HUES64 (cell line): ENCODE results near the gene VIT.

ENCODE experiments used
- H3K27ac ChIP-seq: 2 replicates; pipeline ENCODE4 v1.7.0; 2013; ENCODE audit warnings: low read depth, low read length, inconsistent platforms
- H3K27me3 ChIP-seq: 2 replicates; pipeline ENCODE4 v1.6.1; 2013; ENCODE audit warnings: mild to moderate bottlenecking, low read length; ENCODE audit not compliant: insufficient read depth
- H3K36me3 ChIP-seq: 2 replicates; pipeline ENCODE4 v1.6.1; 2013; ENCODE audit warnings: mild to moderate bottlenecking, low read length; ENCODE audit not compliant: insufficient read depth
- H3K4me1 ChIP-seq: 2 replicates; pipeline ENCODE4 v1.6.1; 2013; ENCODE audit warnings: mild to moderate bottlenecking, low read length, moderate library complexity; ENCODE audit not compliant: insufficient read depth
- H3K4me3 ChIP-seq: 2 replicates; pipeline ENCODE4 v1.5.1; 2013; ENCODE audit warnings: mild to moderate bottlenecking, low read length, moderate library complexity
- H3K9ac ChIP-seq: 2 replicates; pipeline ENCODE4 v1.6.1; 2013; ENCODE audit warnings: mild to moderate bottlenecking, low read depth, low read length
- H3K9me3 ChIP-seq: 2 replicates; pipeline ENCODE4 v1.6.1; 2013; ENCODE audit warnings: low read depth, low read length; ENCODE audit not compliant: insufficient read depth
- WGBS: fragments of 150-250, 120-280 bp; methylation state at CpG from one replicate; pipeline ENCODE4 v1.1.7; 2013; ENCODE audit warnings: missing lambda C conversion rate; 5-methylcytosine and 5-hydroxymethylcytosine counted together

VIT gene

DNA sequence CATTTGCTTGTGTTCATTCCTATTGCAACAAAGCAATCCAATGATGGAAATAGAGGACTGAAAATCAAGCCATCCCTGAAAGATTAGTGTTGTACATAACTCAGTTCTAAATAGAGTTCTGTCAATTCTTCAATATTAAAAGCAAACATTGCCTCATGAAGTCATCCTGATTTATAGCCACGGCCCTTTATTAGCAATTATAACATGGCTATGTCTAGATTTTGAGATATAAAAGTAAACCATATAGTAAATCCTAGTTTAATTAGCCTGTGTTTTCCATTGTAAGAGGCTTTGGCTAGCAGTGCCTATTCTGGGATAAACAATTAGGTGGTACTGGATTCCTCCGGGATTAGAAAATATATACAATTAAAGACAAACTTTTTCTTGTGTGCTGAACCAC, 33.2 kb upstream of the VIT start:
- H3K4me1 ChIP-seq, result peaks cover 12% of the 10 kb centered on the region
- no peak overlapping the region for H3K4me3 ChIP-seq
- 100% methylated on average over 1 of the region's 2 CpGs for WGBS
- H3K9me3 ChIP-seq, result 0 out of 2 replicates have a peak, but pooled peaks cover 6% of the 10 kb centered on the region
- no peaks in the 10 kb centered on the region for H3K36me3 ChIP-seq
- H3K27me3 ChIP-seq, result no peaks in the 10 kb centered on the region
- no peak overlapping the region for H3K9ac ChIP-seq
- H3K27ac ChIP-seq, result no peak overlapping the region

DNA sequence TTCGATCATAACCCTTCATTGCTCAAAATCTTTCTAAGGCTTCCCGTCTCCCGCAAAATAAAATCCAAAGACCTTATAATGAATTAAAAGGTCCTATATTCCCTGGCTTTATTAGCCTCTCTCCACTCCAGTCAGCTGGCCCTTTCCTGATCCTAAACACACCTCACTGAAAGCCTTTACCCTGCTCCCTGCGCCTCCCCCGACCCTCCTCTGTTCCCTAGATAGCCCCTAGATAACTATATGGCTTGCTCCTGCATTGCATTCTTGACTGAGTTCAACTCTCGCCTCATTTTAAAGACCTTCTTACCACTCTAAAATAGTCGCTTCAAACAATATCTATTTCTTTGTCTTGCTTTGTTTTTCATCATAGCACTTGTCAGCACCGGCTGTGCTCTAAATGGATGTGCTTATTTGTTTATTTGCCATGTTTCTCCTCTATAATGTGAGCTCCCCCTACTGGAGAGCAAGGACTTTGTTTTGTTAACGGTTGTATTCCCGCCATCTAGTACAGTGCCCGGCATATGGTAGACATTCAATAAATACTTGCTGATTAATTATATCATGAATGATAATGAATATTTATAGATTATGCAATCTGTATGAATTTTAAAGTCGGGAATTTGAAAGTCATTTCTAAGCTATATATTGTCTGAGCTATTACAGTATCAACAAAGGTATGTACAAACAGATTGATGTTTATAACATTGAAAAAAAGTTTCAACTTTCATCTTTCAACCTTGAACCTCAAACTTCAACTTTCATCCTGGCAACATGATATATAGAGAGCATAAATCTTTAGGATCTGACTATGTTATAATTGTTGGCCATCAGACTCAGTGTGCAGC, 32.4 kb upstream of the VIT start:
- Histone ChIP-seq H3K27me3 (no peaks in the 10 kb centered on the region), H3K4me1 (peaks cover 13% of the 10 kb centered on the region), H3K9me3 (0 out of 2 replicates have a peak, but pooled peaks cover 6% of the 10 kb centered on the region), H3K4me3 (peak overlapping the region; percentile 36), H3K9ac (no peak overlapping the region), H3K27ac (no peak overlapping the region), H3K36me3 (no peaks in the 10 kb centered on the region)
- WGBS, result 56% methylated on average over 8 of the region's 12 CpGs

DNA sequence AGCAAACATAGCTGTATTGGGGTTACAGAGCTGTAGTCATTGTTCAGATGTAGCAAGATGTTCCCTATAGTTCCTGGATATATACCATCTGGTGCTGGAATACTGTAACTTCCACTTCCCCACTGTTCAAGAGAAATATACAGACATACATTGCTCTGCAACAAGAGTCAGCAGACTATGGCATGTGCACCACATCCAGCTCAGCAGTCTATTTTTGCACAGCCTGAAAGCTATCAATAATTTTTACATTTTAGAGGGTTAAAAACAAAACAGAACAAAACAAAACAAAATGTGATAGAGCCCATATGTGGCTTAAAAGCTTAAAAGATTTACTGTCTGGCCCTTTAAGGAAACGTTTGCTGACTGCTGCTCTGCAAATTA, 31.8 kb upstream of the VIT start:
- Histone ChIP-seq H3K9ac (no peak overlapping the region), H3K27me3 (no peaks in the 10 kb centered on the region), H3K4me3 (no peak overlapping the region), H3K9me3 (0 out of 2 replicates have a peak, but pooled peaks cover 6% of the 10 kb centered on the region), H3K4me1 (peaks cover 13% of the 10 kb centered on the region), H3K27ac (no peak overlapping the region), H3K36me3 (no peaks in the 10 kb centered on the region)
- WGBS, result 84% methylated on average over 1 of the region's 1 CpG

DNA sequence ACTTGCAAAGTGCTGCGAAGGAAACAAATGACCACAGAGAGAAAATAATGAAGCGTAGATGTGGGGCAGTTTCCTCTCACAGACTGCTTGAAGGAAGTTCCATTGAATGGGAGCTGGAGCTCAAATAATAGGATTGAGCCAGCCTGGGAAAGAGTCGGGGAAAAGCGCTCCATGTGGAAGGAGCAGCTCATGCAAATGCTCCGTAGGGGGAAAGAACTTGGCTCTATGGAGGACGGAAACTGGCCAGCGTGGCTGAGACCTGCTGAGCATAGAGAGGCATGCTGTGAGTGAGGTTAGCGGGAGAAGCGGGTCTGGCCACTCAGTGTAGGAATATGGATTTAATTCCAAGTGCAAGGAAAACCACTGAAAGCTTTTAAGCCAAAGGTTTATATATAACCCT, 28.6 kb upstream of the VIT start:
- no peak overlapping the region for H3K27ac ChIP-seq
- no peak overlapping the region for H3K4me3 ChIP-seq
- H3K9ac ChIP-seq, result no peak overlapping the region
- no peaks in the 10 kb centered on the region for H3K36me3 ChIP-seq
- peaks cover 13% of the 10 kb centered on the region for H3K4me1 ChIP-seq
- no peaks in the 10 kb centered on the region for H3K9me3 ChIP-seq
- 31% methylated on average over 9 of the region's 9 CpGs for WGBS
- H3K27me3 ChIP-seq, result no peaks in the 10 kb centered on the region

DNA sequence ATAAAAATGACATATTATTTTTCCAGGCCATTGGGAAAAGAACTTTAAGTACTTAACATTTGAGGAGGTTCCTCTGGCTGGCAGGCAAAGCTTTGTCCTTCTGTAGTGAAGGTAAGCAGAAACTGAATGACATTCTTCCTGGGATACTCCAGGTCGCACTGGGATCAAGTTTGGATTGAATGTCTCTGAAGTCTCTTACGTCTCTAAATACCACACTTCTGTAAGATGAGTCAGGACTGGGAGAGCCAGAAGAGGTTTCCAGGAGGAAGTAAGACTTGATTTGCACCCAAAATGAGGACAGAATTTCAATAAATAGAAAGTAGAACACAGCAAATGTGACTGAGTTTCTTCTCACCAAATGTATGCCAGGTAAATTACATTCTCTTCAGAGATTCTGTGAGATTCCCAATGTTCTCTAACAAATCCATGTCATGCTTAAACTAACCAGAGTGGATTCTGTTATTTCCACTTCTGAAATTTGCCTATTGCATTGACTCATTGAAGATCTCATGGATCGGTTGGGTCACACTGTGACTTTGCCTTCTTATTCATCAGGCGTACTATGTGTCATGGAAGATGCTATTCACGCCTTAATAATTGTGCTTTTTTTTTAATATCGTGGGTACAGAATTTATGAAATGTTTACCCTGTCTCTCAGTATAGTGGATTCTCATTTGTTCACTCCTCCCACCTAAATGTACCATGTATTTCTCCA, 25.5 kb upstream of the VIT start:
- H3K4me3 ChIP-seq, result no peak overlapping the region
- H3K27me3 ChIP-seq, result no peaks in the 10 kb centered on the region
- H3K36me3 ChIP-seq, result no peaks in the 10 kb centered on the region
- WGBS, result 92% methylated on average over 5 of the region's 6 CpGs
- no peak overlapping the region for H3K27ac ChIP-seq
- H3K9me3 ChIP-seq, result no peaks in the 10 kb centered on the region
- peaks cover 9% of the 10 kb centered on the region for H3K4me1 ChIP-seq
- no peak overlapping the region for H3K9ac ChIP-seq

DNA sequence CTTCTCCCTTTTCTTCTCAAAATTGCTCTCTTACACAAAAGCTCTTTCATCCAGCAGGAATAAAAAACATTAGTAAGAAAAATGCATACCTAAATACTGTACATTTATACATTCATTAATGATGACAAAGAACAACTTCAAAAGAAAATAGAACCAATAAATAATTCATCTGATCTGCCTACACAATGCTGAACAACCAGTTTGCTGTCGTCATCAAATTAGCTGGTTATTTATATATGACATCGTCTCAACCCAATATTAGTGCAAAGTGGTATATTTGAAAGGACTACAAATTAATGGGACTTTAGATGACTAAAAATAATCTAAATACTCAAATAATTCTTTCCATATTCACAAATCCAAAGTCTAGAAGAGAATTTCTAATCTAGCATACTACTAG, 24.8 kb upstream of the VIT start:
- 90% methylated on average over 1 of the region's 2 CpGs for WGBS
- H3K27ac ChIP-seq, result no peak overlapping the region
- no peaks in the 10 kb centered on the region for H3K9me3 ChIP-seq
- no peak overlapping the region for H3K9ac ChIP-seq
- H3K4me3 ChIP-seq, result no peak overlapping the region
- H3K27me3 ChIP-seq, result no peaks in the 10 kb centered on the region
- no peaks in the 10 kb centered on the region for H3K36me3 ChIP-seq
- peaks cover 13% of the 10 kb centered on the region for H3K4me1 ChIP-seq

DNA sequence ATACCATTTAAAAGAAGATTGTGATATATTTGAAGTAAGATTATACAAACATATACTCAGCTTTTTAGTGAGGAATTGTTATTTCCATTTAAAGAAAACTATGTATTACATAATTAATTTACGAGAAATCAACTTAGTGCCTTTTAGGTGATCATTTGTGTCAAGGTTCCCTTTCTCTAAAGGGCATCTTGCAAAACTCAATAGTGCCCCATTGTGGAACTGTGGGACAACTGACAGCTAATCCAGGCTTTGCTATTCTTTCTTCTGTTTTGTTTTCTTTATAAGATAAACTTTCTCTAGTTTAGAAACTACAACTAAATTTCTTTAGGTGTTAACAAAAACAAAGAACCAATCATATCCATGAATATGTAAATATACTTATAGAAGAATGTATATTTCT, 24.3 kb upstream of the VIT start:
- WGBS, result 93% methylated on average over 1 of the region's 1 CpG

DNA sequence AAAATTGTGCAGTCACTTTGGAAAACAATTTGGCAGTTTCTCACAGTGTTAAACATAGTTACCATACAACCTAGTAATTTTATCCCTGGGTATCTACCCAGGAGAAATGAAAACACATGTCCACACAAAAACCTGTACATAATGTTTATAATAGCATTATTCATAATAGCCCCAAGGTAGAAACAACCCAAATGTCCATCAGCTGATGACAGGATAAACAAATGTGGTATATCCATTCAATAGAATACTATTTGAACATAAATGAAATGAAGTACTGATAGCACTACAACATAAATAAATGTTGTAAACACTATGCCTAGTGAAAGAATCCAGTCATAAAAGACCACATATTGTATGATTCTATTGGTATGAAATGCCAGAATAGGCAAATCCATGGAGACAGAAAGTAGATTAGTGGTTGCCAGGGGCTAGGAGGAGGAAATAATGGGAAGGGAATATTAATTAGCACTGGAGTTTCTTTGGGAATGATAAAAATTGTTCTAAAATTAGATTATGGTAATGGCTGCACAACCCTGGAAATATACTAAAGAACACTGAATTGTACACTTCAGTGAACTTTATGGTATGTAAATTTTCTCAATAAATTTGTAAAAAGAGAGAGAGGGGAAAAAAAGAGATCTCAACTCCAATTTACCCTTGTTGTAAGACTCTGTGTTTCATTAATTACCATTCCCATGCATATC, 20.8 kb upstream of the VIT start:
- H3K27me3 ChIP-seq, result no peaks in the 10 kb centered on the region
- no peak overlapping the region for H3K27ac ChIP-seq
- no peak overlapping the region for H3K9ac ChIP-seq
- H3K4me3 ChIP-seq, result no peak overlapping the region
- H3K4me1 ChIP-seq, result peaks cover 14% of the 10 kb centered on the region; the same call in 1 of the 2 replicates
- H3K36me3 ChIP-seq, result no peaks in the 10 kb centered on the region
- peaks cover 10% of the 10 kb centered on the region; the same call in 1 of the 2 replicates for H3K9me3 ChIP-seq

More for the DNA sequence above, 24.3 kb upstream of the VIT start:
- H3K36me3 ChIP-seq, result no peaks in the 10 kb centered on the region
- H3K4me3 ChIP-seq, result no peak overlapping the region
- H3K9me3 ChIP-seq, result no peaks in the 10 kb centered on the region
- peaks cover 18% of the 10 kb centered on the region for H3K4me1 ChIP-seq
- H3K27ac ChIP-seq, result no peak overlapping the region
- no peaks in the 10 kb centered on the region for H3K27me3 ChIP-seq
- no peak overlapping the region for H3K9ac ChIP-seq

DNA sequence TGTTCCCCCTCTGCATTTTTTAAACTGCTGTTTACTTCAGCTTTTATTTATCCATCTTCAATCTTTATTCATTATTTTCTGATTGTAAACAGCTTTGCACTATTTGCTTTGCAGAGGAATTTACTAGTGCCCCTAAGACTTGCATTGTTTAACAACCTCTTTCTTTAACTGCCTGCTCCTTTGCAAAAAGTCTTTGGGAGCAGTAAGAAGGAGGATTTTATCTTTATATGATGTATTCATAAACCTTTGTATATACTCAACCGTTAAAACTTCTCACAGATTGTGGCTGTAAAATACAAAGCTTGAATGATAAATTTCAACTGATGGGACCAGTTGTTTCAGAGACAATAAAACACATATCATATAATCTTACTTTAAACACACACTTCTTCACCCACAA, 20.1 kb upstream of the VIT start:
- no CpG with 5 or more reads among the region's 1 CpG for WGBS
- Histone ChIP-seq H3K4me1 (peaks cover 14% of the 10 kb centered on the region; the same call in 1 of the 2 replicates), H3K27ac (no peak overlapping the region), H3K9me3 (peaks cover 10% of the 10 kb centered on the region; the same call in 1 of the 2 replicates), H3K36me3 (no peaks in the 10 kb centered on the region), H3K27me3 (no peaks in the 10 kb centered on the region), H3K9ac (no peak overlapping the region), H3K4me3 (no peak overlapping the region)

DNA sequence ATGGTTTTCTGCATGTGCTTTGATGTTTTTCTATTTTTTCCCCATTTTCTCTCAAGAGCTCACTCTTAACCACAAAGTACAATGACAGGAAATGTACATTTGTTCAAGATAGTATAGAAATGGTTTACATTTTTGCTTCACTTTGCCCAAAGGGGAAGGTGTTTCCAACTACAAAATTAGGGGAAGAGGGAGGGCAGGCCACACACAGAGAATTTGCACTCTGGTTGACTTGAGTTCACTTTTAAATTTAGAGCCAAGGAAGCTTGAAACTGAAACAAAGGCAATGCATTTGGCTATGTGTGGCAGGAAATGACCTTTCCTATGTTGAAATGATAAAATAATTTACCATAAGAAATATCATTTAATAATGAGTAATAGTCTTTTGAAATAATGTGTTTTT, 19.1 kb upstream of the VIT start:
- no peak overlapping the region for H3K27ac ChIP-seq
- no peaks in the 10 kb centered on the region for H3K27me3 ChIP-seq
- no peaks in the 10 kb centered on the region for H3K36me3 ChIP-seq
- H3K9ac ChIP-seq, result no peak overlapping the region
- peaks cover 10% of the 10 kb centered on the region; the same call in 1 of the 2 replicates for H3K9me3 ChIP-seq
- peaks cover 14% of the 10 kb centered on the region; the same call in 1 of the 2 replicates for H3K4me1 ChIP-seq
- H3K4me3 ChIP-seq, result no peak overlapping the region
